Peyer's patch (tissue), 4 donors: ENCODE data around the gene MRPL10. TPM values are rescaled to one million over a fixed set of nuclear protein-coding genes. Genes with fewer than 3 reads are reported as not detected.

ENCODE experiments used
- DNase-seq, 3 donors: peaks; one replicate each; pipeline ENCODE4 v3.0.0-alpha.2; 2017 to 2019
- H3K27ac ChIP-seq, 4 donors: fragments of 200-600 bp; sonication (generic); one replicate each; pipeline ENCODE4 v1.5.1; 2016 to 2019
- H3K27me3 ChIP-seq, 2 donors: fragments of 200-600 bp; sonication (generic); one replicate each; pipeline ENCODE4 v1.5.1; 2019
- H3K36me3 ChIP-seq, 3 donors: fragments of 200-600 bp; sonication (generic); one replicate each; pipeline ENCODE4 v1.5.1; 2016 to 2019
- H3K4me1 ChIP-seq, 4 donors: fragments of 200-600 bp; sonication (generic); one replicate each; pipeline ENCODE4 v1.5.1; 2016 to 2019
- H3K4me3 ChIP-seq, 4 donors: fragments of 200-600 bp; sonication (generic); 1 replicate in 3 of 4; 2 replicates in 1 of 4; pipeline ENCODE4 v1.5.1; 2016 to 2019; ENCODE audit warnings: mild to moderate bottlenecking in 1 of 4
- H3K9me3 ChIP-seq, 4 donors: fragments of 200-600 bp; sonication (generic); one replicate each; pipeline ENCODE4 v1.5.1; 2016 to 2019; ENCODE audit warnings: mild to moderate bottlenecking in 1 of 4
- POLR2A ChIP-seq, 2 donors: fragments of 450-650 bp; IDR thresholded peaks; one replicate each; pipeline ENCODE4 v1.5.1; 2017; ENCODE audit warnings: antibody characterized with exemption in 2 of 2, mild to moderate bottlenecking in 2 of 2, moderate library complexity in 2 of 2
- total RNA-seq, 4 donors: library from RNA; depleted of rRNA; stranded (reverse); fragments of >200 nt; gene quantifications; one replicate each; pipeline ENCODE4 v1.1.0, GENCODE V29; 2016
- TF ChIP-seq, protein P1 (sequence below), 6 experiments: fragments of 450-650 bp in 4 of 6; fragments of 200-600 bp in 2 of 6; sonication (generic) in 1 of 6; IDR thresholded peaks; one replicate each; pipeline ENCODE4 v1.5.1; 2017 to 2019; ENCODE audit warnings: antibody characterized with exemption in 6 of 6, mild to moderate bottlenecking in 3 of 6, moderate library complexity in 1 of 6

MRPL10 gene
- total RNA-seq, 4 donors from 2014 or later, result 30.5 to 50.4 (median 34.8) TPM

DNA sequence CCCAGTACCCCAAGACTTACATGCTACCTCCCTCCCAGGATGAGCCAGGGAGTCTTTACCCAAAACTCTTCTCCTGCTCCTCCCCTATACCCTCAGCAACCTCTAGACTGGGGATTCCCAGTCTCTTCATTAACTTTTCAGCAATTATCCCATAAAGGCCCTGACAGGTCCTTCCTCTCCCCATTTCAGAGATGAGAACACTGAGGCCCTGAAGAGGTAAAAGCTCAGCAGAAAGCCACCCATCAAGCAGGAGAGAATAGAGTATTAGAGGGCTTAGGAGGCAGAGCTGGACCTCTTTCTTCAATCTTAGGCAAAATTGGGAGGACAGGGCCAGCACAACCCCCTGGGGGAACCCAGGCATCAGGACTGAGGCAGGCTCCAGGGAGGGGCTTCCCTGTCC, 25.5 kb upstream of the MRPL10 start:
- TF ChIP-seq, protein P1, sequence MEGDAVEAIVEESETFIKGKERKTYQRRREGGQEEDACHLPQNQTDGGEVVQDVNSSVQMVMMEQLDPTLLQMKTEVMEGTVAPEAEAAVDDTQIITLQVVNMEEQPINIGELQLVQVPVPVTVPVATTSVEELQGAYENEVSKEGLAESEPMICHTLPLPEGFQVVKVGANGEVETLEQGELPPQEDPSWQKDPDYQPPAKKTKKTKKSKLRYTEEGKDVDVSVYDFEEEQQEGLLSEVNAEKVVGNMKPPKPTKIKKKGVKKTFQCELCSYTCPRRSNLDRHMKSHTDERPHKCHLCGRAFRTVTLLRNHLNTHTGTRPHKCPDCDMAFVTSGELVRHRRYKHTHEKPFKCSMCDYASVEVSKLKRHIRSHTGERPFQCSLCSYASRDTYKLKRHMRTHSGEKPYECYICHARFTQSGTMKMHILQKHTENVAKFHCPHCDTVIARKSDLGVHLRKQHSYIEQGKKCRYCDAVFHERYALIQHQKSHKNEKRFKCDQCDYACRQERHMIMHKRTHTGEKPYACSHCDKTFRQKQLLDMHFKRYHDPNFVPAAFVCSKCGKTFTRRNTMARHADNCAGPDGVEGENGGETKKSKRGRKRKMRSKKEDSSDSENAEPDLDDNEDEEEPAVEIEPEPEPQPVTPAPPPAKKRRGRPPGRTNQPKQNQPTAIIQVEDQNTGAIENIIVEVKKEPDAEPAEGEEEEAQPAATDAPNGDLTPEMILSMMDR (IDR thresholded peaks at IDR 0.05), result no peak
- TF ChIP-seq POLR2A (IDR thresholded peaks at IDR 0.05), result no peak
- H3K9me3 ChIP-seq, result no peaks in the 10 kb centered on the region
- H3K27me3 ChIP-seq, result no peaks in the 10 kb centered on the region
- peaks cover 0 to 5% (median 2%) of the 10 kb centered on the region in 4 donors for H3K4me1 ChIP-seq
- no peak overlapping the region for H3K27ac ChIP-seq
- DNase-seq, result no peak
- H3K36me3 ChIP-seq, result no peaks in the 10 kb centered on the region
- no peak overlapping the region for H3K4me3 ChIP-seq

DNA sequence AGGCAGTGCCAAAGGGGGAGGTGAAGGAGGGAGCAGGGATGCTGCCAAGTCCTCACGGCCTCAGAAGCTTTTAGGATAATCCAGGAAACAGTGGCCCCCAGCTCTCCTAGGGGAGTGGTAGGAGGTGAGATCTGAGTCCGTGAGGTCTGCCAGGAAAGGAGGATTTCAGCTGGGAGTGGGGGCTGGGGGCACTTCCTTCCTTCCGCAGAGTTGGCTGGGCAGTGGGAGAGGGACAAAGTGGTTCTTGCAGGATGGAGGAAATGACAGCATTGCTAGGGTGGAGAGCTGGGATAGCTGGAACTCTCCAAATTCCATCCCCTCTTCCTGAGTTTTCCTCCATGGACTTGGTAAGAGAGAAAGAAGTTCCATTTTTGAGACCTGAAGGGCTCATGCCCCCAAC, 24.4 kb upstream of the MRPL10 start:
- H3K27ac ChIP-seq, result no peak overlapping the region
- no peak overlapping the region for H3K4me3 ChIP-seq
- no peaks in the 10 kb centered on the region for H3K27me3 ChIP-seq
- DNase-seq, result no peak
- H3K36me3 ChIP-seq, result no peaks in the 10 kb centered on the region
- TF ChIP-seq, protein P1 (IDR thresholded peaks at IDR 0.05), result no peak
- no peaks in the 10 kb centered on the region for H3K9me3 ChIP-seq
- peaks cover 0 to 16% (median 11%) of the 10 kb centered on the region in 4 donors for H3K4me1 ChIP-seq

DNA sequence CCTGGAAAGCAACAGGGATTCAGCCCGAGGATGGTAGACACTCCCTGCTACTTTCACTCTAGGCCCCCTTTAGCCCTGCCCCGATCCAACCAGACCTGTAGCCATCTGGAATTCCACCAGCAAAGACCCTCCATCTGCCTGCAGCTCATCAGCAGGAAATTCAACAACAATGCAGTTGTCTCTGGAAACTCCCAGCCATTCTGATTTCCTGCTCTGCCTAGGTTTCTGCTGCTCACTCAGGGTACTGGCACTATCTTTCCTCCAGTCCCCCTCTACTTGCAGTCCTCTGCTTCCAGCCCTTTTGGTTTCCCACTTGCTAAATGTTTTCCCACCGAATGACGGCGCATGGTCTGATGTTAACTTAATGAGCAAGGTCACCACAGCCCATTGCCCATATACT, 22.3 kb upstream of the MRPL10 start:
- H3K4me1 ChIP-seq, result peaks cover 0 to 17% (median 14%) of the 10 kb centered on the region in 4 donors
- H3K9me3 ChIP-seq, result no peaks in the 10 kb centered on the region
- no peaks in the 10 kb centered on the region for H3K27me3 ChIP-seq
- H3K36me3 ChIP-seq, result no peaks in the 10 kb centered on the region
- no peak for TF ChIP-seq POLR2A (IDR thresholded peaks at IDR 0.05)
- TF ChIP-seq, protein P1 (IDR thresholded peaks at IDR 0.05), result no peak
- no peak for DNase-seq
- no peak overlapping the region for H3K27ac ChIP-seq
- H3K4me3 ChIP-seq, result no peak overlapping the region

DNA sequence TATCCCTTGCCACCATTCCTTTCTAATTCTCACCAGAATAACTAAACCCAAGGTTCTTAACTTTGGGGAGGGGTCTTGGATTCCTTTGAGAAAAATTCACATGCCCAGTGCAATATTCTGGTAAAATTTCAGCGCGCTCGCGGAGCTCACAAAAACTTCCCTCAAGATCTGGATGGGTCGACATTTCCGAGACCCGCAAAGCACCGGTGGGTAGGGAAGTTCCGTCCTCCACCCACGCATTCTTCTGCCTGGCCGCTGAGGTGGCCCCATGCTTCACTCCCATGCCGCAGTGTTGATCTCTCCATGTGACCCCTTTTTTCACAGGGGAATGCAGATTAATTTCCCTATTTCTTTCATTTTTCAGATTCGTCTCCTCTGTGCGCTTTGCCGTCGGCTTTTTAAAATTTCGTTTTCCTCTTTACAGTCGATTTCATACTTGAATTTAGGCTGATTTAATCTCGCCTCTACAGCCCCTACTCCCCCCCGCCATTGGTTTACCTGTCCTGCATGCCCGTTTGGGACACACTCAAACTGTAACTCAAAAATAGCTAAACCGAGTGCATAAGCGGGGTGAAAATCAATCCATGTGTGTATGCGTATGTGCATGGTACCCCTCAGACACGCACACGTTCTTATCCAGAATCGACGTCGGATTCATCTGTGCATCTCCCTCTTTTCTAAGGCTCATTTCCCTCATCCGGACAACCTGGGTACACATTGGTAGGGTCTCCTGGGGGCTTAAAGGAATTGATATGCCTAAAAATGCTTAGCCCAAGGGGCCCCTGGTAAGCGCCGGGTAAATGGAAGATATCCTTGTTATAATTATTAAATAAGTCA, 21.0 kb upstream of the MRPL10 start:
- peaks cover 0 to 10% (median 0%) of the 10 kb centered on the region in 3 donors for H3K36me3 ChIP-seq
- H3K27me3 ChIP-seq, result peaks cover 0 to 6% of the 10 kb centered on the region in 2 donors
- H3K4me1 ChIP-seq, result peaks cover 0 to 24% (median 16%) of the 10 kb centered on the region in 4 donors
- no peak overlapping the region for H3K4me3 ChIP-seq
- no peak overlapping the region for H3K27ac ChIP-seq
- TF ChIP-seq POLR2A (IDR thresholded peaks at IDR 0.05), result no peak
- TF ChIP-seq, protein P1 (IDR thresholded peaks at IDR 0.05), result no peak
- no peaks in the 10 kb centered on the region for H3K9me3 ChIP-seq
- no peak for DNase-seq

DNA sequence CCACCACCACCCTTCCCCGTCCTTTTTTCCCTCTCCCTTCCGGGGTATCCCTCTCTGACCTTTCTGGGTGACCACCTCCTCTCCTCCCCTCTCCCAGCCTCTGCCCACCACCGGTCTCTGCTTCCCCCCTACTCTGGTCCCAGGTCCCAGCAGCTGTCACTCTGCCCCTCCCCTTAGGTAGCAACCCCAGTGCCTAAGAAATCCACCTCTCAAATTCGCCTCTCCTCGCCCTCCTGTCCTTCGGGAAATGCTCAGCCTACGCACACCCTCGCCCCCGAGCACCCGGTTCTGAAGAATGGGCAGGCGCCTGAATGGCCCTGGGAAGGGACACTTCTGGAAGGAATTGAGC, 20.4 kb upstream of the MRPL10 start:
- H3K27ac ChIP-seq, result peak overlapping the region in 1 of 4 donors; percentile 80
- H3K36me3 ChIP-seq, result peaks cover 0 to 16% (median 0%) of the 10 kb centered on the region in 3 donors
- peaks cover 0 to 9% of the 10 kb centered on the region in 2 donors for H3K27me3 ChIP-seq
- TF ChIP-seq POLR2A (IDR thresholded peaks at IDR 0.05), result no peak
- TF ChIP-seq, protein P1 (IDR thresholded peaks at IDR 0.05), result no peak
- DNase-seq, result no peak
- H3K4me1 ChIP-seq, result peaks cover 0 to 30% (median 18%) of the 10 kb centered on the region in 4 donors
- no peaks in the 10 kb centered on the region for H3K9me3 ChIP-seq
- peak overlapping the region in 1 of 4 donors; percentile 63 for H3K4me3 ChIP-seq
